ENCODE data around the gene TM9SF1.

DNA sequence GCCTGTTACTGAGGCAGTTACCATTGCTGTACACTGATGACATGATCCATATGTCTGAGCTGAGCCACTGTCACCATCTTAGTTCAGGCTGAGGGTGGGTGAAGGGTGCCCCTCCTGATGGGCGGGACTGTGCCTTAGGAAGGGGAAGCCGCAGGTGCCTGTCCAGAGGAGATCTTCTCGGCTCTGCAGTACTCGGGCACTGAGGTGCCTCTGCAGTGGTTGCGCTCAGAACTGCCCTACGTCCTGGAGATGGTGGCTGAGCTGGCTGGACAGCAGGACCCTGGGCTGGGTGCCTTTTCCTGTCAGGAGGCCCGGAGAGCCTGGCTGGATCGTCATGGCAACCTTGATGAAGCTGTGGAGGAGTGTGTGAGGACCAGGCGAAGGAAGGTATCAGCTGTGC lies 44.2 kb downstream of the TM9SF1 start:
- TF ChIP-seq, protein P1, sequence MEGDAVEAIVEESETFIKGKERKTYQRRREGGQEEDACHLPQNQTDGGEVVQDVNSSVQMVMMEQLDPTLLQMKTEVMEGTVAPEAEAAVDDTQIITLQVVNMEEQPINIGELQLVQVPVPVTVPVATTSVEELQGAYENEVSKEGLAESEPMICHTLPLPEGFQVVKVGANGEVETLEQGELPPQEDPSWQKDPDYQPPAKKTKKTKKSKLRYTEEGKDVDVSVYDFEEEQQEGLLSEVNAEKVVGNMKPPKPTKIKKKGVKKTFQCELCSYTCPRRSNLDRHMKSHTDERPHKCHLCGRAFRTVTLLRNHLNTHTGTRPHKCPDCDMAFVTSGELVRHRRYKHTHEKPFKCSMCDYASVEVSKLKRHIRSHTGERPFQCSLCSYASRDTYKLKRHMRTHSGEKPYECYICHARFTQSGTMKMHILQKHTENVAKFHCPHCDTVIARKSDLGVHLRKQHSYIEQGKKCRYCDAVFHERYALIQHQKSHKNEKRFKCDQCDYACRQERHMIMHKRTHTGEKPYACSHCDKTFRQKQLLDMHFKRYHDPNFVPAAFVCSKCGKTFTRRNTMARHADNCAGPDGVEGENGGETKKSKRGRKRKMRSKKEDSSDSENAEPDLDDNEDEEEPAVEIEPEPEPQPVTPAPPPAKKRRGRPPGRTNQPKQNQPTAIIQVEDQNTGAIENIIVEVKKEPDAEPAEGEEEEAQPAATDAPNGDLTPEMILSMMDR (conservative IDR thresholded peaks at IDR 0.05 in 1 of 2, IDR thresholded peaks at IDR 0.05 in 1 of 2; ENCODE audit: extremely low read depth in 1 of 2, insufficient read depth in 1 of 2, low read depth in 1 of 2, low read length in 2 of 2): no peak
- TF ChIP-seq EZH2 (IDR thresholded peaks at IDR 0.05; ENCODE audit: borderline replicate concordance, low read length): no peak

Data from mammary epithelial cell (primary cell).